Renal cortical epithelial cell (primary cell): Measurements from ENCODE around the gene HOXA9. TPM values are rescaled to one million over a fixed set of nuclear protein-coding genes. Genes with fewer than 3 reads are reported as not detected.

Experiments
- DNase-seq: peaks from one replicate; pipeline ENCODE4 v3.0.0-alpha.2; 2011; ENCODE audit warnings: low read depth
- total RNA-seq: library from RNA; depleted of rRNA; stranded (reverse); fragments of >200 nt; gene quantifications from 2 replicates; pipeline ENCODE4 v1.2.3, GENCODE V29; 2014

HOXA9 gene
- total RNA-seq, 1 donor from 2014 or later = 70.8 TPM

GRCh38 chr7:27153526-27153925 lies 11.8 kb downstream of the HOXA9 start:
- no peak for DNase-seq

GRCh38 chr7:27152816-27153442 lies 12.4 kb downstream of the HOXA9 start:
- DNase-seq = no peak

GRCh38 chr7:27151931-27152815 lies 13.2 kb downstream of the HOXA9 start, which contains the start of gene HOXA3:
Gene HOXA3 (minus strand): TSS chr7:27152583. CDS start chr7:27110640, 41,943 bp downstream.
- peak; percentile 86 for DNase-seq

- DNase-seq = no peak
Observed at GRCh38 chr7:27151341-27151930, 13.9 kb downstream of the HOXA9 start.

GRCh38 chr7:27150568-27151340 lies 14.6 kb downstream of the HOXA9 start:
- DNase-seq = no peak

- no peak for DNase-seq
Observed at GRCh38 chr7:27149842-27150567, 15.3 kb downstream of the HOXA9 start.

DNA sequence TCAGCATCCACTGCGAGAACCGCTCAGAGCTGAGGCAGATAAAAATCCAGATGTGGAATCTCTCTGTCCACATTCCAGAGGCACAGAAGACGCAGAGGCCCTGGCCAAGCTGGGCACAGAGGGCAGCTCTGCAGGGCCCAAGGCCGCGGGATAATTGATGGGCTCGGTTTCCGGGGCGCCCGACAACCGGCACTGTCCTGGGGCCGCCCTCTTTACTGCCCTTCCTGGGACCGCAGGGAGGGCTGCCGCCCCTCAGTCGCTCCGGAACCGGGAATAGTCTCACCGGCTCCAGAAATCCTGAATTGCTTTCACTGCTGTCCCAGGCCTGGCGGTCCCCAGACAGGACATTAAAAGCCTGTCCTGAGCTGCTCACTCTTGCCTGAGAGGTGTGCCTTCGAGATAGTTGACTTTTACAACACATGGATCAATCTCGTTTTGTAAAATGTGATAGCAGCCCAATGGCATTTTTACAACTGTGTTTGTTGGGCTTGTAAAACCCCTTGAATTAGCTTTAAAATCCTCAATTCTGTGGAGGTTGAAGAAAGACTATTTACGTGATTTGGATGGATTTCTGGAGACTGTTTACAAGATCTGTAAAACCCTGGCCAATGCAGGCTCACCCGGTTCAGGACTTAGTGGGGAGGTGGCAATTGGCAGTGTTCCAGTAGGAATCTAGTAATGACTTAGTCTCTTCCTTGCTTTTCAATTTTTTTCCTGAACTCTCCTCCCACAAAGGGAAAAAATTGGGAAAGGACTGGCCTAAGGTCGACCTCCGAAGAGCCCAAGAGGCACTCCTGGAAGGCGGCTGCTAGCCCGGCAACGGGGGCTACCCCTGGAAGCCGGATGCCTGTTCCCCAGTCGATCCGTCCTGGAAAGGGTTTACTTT lies 16.3 kb downstream of the HOXA9 start:
- DNase-seq = no peak

GRCh38 chr7:27148031-27148755 lies 17.1 kb downstream of the HOXA9 start:
- DNase-seq = no peak

DNA sequence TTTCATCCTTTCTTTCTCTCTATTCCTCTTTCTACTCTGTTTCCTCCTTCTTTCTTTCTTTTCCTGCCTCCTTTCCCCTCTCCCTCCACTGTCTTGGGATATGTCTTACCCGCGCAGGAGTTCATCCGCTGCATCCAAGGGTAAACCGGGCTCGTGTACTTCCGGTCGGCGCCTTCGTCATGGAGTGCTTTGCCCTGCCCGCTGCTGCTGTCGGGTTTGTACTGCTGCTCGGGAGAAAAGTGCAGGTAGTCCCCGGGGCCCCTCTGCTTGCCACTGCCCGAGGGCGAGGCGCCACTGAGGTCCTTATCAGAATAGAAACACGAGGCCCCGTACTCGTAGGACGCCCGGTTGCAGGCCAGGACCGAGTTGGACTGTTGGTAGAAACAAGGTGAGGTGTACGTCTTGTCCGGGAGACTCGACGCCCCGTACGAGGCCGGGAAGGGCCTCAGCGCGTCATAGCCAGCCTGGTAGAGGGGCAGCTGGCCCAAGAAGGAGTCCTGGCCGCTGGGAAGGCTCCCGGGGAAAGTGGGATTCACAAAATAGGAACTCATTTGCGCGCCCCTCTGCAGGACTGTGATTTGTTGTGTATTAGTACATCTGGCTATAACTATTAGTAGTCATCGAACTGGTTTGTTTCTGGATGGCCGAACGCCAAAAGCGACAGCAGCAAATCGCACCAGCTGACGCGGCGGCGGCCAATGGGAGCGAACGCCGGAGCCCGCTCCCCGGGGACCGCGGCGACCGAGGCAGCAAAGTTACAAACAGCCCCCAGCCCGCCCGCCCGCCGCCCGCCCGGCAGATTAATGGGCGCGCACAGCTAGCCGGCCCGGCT lies 17.9 kb downstream of the HOXA9 start, which contains the start of gene HOXA6:
Gene HOXA6 (minus strand): TSS at position 576 of the 832 bp plus-strand sequence. CDS start 25 bp downstream, at position 551.
- no peak for DNase-seq

- no peak for DNase-seq
Observed at GRCh38 chr7:27146491-27147198, 18.7 kb downstream of the HOXA9 start.

DNA sequence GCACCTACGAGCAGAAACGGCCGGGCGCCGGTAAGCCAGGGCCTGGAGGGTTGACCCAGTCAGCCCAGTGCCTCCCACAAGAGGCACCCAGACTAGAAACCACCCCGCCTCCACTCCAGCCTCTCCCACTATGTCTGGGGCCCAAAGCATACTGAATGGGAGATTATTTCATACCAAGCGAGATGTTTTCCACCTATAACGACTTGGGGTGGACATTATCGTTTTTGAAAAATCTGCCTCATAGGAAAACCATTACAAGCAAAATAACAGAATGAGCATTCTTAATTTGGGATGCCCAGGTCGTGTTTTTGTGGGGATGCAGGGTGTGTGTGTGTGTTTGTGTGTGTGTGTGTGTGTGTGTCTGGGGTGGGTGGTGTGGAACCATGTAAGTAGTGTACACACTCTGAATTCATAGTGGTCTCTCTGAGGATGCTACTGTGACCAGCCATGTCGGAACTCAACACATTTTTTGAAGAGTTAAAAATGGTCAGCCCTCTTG lies 19.4 kb downstream of the HOXA9 start:
- DNase-seq = no peak

GRCh38 chr7:27145165-27145913 lies 20.0 kb downstream of the HOXA9 start:
- DNase-seq = no peak

DNA sequence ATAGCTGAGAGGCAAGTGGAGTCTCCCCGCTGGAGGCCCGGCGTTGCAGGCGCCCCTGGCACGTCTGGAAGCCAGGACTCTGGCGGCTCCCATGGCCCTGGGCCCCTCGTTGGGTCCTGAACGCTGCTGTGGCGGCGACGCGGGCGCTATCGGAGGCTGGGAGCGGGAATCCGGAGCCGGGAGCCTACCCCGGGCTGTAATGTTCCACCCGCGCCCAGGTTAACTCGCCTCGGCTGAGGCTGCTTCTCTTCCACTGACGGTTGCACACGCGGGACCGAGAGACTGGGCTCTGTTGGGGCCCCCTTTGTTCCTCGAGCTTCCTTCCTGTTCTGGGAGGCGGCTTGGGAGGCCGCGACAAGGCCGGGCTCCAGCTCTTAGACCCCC lies 20.6 kb downstream of the HOXA9 start:
- DNase-seq = no peak

DNA sequence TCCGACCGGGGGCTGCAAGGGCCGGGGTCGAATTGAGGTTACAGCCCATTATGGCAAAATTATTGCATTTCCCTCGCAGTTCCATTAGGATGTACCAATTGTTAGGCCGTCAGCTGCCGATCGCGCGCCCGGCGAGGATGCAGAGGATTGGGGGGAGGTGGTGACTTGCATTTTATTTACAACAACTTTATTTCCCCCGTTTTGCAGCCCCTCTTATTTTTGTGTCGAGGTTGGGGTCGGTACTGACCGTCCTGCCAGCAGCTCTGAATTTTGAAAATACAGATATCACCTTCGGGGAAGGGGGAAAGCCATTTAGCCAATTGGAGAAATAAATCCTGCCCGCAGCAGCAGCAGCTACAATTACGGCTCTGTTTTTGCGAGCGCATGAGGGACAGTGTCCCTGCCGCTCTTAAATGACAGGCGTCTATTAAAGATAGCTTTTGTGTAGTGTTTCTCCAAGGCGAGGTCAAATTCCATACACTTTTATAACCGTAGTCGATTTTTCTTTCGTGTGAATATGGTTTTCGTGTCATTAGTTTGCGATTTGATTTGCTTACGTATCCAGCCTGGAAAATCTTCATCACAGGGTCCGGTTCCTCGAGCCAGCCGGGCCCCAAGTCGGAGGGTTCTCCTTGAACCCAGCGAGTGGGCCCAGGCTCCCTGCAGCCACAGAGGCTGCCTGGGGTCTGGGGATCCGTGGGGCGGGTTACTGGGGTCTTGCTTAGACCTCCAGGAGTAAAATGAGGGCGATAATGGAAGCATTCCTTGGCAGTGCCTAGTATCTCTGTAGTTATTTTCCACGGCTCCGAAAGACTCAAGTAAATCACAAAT lies 21.2 kb downstream of the HOXA9 start:
- DNase-seq = no peak

GRCh38 chr7:27143023-27143949 lies 22.1 kb downstream of the HOXA9 start, which contains the start of gene HOXA5:
Gene HOXA5 (minus strand): TSS chr7:27143681. CDS start chr7:27143607, 74 bp downstream.
- DNase-seq = peak; percentile 98
